ENCODE data around the gene LRFN5.
A peak's percentile ranks its signal among the peaks of the same experiment; 100 is the strongest.

The LRFN5 gene

DNA sequence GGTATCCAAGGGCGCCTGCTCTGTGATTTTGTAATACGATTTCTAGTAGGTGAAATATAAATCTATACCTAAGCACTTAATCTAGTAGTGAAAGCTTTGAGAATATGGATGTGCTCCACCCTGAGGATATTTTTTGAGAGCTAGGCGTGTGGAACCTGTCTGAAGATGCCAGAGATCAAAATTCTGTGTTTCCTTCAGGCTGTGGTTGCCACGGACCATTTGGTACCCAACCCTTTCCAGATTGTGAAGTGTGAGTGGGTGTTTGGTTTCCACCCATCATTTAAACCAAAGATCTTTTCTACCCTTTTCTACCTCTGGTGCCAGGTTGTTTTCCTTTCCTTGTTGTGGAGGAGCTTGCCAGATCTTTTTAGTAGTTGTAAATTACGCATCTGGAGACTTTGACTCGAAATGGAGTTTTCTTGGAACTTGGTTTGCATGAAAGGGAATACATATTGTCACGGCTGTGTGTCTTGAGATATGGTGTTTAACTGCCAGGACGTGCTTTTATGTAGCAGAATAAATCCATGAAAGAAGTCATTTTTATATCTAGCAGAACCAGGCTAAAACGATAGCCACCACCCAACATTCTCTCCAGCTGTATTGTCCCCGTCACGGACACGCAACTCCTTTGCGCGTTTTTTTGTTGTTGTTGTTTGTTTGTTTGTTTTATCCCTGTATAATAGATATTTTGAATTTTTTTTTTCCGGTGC, 2.2 kb downstream of the LRFN5 start (continued):
- TF ChIP-seq, protein P1, sequence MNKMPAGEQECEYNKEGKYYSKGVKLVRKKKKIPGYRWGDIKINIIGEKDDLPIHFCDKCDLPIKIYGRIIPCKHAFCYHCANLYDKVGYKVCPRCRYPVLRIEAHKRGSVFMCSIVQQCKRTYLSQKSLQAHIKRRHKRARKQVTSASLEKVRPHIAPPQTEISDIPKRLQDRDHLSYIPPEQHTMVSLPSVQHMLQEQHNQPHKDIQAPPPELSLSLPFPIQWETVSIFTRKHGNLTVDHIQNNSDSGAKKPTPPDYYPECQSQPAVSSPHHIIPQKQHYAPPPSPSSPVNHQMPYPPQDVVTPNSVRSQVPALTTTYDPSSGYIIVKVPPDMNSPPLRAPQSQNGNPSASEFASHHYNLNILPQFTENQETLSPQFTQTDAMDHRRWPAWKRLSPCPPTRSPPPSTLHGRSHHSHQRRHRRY (tag by site-specific recombination; IDR thresholded peaks at IDR 0.05), result no peak
- TF ChIP-seq MEIS1 (CRISPR knock-in tag; IDR thresholded peaks at IDR 0.05; ENCODE audit: borderline replicate concordance) (no peak), ZNF10 (tag by site-specific recombination; IDR thresholded peaks at IDR 0.05) (no peak)
- TF ChIP-seq, protein P2, sequence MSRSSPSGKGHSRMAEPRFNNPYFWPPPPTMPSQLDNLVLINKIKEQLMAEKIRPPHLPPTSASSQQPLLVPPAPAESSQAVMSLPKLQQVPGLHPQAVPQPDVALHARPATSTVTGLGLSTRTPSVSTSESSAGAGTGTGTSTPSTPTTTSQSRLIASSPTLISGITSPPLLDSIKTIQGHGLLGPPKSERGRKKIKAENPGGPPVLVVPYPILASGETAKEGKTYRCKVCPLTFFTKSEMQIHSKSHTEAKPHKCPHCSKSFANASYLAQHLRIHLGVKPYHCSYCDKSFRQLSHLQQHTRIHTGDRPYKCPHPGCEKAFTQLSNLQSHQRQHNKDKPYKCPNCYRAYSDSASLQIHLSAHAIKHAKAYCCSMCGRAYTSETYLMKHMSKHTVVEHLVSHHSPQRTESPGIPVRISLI (tag by site-specific recombination; IDR thresholded peaks at IDR 0.05), result no peak
- TF ChIP-seq, protein P3, sequence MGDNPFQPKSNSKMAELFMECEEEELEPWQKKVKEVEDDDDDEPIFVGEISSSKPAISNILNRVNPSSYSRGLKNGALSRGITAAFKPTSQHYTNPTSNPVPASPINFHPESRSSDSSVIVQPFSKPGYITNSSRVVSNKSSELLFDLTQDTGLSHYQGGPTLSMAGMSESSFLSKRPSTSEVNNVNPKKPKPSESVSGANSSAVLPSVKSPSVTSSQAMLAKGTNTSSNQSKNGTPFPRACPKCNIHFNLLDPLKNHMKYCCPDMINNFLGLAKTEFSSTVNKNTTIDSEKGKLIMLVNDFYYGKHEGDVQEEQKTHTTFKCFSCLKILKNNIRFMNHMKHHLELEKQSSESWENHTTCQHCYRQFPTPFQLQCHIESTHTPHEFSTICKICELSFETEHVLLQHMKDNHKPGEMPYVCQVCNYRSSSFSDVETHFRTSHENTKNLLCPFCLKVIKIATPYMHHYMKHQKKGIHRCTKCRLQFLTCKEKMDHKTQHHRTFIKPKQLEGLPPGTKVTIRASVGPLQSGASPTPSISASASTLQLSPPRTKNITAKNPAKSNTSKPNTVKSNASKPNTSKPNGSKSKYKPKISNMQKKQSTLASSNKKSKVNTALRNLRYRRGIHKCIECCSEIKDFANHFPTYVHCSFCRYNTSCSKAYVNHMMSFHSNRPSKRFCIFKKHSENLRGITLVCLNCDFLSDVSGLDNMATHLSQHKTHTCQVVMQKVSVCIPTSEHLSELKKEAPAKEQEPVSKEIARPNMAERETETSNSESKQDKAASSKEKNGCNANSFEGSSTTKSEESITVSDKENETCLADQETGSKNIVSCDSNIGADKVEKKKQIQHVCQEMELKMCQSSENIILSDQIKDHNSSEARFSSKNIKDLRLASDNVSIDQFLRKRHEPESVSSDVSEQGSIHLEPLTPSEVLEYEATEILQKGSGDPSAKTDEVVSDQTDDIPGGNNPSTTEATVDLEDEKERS (tag by site-specific recombination; IDR thresholded peaks at IDR 0.05), result no peak
- TF ChIP-seq, protein P4, sequence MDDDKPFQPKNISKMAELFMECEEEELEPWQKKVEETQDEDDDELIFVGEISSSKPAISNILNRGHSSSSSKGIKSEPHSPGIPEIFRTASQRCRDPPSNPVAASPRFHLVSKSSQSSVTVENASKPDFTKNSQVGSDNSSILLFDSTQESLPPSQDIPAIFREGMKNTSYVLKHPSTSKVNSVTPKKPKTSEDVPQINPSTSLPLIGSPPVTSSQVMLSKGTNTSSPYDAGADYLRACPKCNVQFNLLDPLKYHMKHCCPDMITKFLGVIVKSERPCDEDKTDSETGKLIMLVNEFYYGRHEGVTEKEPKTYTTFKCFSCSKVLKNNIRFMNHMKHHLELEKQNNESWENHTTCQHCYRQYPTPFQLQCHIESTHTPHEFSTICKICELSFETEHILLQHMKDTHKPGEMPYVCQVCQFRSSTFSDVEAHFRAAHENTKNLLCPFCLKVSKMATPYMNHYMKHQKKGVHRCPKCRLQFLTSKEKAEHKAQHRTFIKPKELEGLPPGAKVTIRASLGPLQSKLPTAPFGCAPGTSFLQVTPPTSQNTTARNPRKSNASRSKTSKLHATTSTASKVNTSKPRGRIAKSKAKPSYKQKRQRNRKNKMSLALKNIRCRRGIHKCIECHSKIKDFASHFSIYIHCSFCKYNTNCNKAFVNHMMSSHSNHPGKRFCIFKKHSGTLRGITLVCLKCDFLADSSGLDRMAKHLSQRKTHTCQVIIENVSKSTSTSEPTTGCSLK (tag by site-specific recombination; IDR thresholded peaks at IDR 0.05), result no peak

DNA sequence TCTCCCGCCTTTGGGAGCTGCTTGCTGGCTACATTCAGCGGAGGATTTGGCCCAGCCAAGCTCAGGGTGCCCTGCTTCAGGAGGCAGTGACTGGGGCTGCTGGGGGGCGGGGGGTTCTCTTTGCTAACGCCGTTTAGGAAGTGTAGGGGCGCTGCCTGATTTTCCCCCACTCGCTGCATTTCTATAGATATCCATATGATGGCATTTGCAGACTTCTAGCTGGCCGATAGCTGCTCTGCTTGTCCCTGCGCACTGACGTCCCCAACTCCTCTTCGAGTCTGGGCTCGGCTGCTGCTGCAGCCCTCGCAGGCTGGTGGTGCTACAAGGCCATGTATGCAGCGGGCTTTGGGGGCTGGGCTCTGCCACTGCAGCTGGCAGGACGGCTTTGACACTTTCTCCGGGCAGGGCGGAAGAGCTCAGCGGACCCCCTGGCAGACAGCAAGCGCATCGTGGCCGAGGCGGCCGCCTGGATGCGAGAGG, 3.1 kb downstream of the LRFN5 start:
- no peaks in the 10 kb centered on the region for H3K36me3 ChIP-seq (ENCODE audit: control insufficient read depth in 2 of 2, insufficient read depth in 1 of 2, low read length in 2 of 2)
- TF ChIP-seq ZNF654 (tag by site-specific recombination; IDR thresholded peaks at IDR 0.05; ENCODE audit: low read depth), result no peak
- TF ChIP-seq, protein P5, sequence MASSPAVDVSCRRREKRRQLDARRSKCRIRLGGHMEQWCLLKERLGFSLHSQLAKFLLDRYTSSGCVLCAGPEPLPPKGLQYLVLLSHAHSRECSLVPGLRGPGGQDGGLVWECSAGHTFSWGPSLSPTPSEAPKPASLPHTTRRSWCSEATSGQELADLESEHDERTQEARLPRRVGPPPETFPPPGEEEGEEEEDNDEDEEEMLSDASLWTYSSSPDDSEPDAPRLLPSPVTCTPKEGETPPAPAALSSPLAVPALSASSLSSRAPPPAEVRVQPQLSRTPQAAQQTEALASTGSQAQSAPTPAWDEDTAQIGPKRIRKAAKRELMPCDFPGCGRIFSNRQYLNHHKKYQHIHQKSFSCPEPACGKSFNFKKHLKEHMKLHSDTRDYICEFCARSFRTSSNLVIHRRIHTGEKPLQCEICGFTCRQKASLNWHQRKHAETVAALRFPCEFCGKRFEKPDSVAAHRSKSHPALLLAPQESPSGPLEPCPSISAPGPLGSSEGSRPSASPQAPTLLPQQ (tag by site-specific recombination; IDR thresholded peaks at IDR 0.05), result no peak
- ChIA-PET POLR2A (no interaction called here), CTCF (interaction anchor here (0.6 to 1.9 kb wide), 3 partner anchors 9 to 13 kb away, joined by 3 to 7 read pairs (median 5); no protein-coding TSS in a partner anchor)
- H3K27ac ChIP-seq (ENCODE audit: extremely low read depth, low read depth, low read length), result no peak overlapping the region
- H3K4me1 ChIP-seq (ENCODE audit: control insufficient read depth, insufficient read depth, low read length), result 0 out of 2 replicates have a peak, but pooled peaks cover 2% of the 10 kb centered on the region
- H3K4me3 ChIP-seq (ENCODE audit: low read depth, low read length), result peak overlapping the region; percentile 26
- no peaks in the 10 kb centered on the region for H3K9me3 ChIP-seq (ENCODE audit: control insufficient read depth, insufficient read depth, low read depth, low read length)

DNA sequence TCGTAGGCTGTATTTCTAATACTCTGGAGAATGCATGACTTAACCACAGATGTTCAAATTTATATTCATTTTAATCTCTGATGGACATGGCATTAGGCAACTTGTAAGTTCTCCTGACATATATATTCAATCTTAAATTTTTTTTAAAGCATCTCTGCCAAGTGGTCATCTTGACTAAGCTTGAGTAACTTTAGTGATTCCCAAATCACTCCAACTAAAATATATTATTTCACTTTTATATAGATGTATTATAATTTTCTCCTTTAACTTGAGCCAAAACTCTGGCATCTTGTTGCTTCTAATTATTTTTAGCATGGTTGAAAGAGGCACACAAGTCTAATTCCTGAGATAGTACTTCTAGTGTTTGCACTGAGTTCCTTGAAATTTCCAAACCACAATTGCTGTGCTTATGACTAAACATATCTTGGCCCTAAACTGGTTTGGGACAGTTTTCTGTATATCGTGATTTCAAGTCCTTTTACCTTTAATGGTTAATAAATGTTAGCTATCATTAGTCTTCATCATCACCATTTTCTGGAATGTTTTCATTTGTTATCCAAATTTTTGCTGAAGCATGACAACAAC, 8.4 kb downstream of the LRFN5 start:
- H3K27ac ChIP-seq (ENCODE audit: extremely low read depth, low read depth, low read length), result no peak overlapping the region
- TF ChIP-seq ZNF138 (tag by site-specific recombination; IDR thresholded peaks at IDR 0.05; ENCODE audit: borderline replicate concordance) (no peak), ZNF621 (tag by site-specific recombination; IDR thresholded peaks at IDR 0.05) (no peak), SP7 (tag by site-specific recombination; IDR thresholded peaks at IDR 0.05) (no peak), ZBTB21 (tag by site-specific recombination; IDR thresholded peaks at IDR 0.05) (no peak), HOXD13 (CRISPR knock-in tag; IDR thresholded peaks at IDR 0.05; ENCODE audit: borderline replicate concordance) (no peak), ZNF266 (tag by site-specific recombination; IDR thresholded peaks at IDR 0.05; ENCODE audit: low read depth) (no peak), ZNF404 (tag by site-specific recombination; IDR thresholded peaks at IDR 0.05) (no peak)
- TF ChIP-seq, protein P2 (tag by site-specific recombination; IDR thresholded peaks at IDR 0.05), result no peak
- TF ChIP-seq, protein P6, sequence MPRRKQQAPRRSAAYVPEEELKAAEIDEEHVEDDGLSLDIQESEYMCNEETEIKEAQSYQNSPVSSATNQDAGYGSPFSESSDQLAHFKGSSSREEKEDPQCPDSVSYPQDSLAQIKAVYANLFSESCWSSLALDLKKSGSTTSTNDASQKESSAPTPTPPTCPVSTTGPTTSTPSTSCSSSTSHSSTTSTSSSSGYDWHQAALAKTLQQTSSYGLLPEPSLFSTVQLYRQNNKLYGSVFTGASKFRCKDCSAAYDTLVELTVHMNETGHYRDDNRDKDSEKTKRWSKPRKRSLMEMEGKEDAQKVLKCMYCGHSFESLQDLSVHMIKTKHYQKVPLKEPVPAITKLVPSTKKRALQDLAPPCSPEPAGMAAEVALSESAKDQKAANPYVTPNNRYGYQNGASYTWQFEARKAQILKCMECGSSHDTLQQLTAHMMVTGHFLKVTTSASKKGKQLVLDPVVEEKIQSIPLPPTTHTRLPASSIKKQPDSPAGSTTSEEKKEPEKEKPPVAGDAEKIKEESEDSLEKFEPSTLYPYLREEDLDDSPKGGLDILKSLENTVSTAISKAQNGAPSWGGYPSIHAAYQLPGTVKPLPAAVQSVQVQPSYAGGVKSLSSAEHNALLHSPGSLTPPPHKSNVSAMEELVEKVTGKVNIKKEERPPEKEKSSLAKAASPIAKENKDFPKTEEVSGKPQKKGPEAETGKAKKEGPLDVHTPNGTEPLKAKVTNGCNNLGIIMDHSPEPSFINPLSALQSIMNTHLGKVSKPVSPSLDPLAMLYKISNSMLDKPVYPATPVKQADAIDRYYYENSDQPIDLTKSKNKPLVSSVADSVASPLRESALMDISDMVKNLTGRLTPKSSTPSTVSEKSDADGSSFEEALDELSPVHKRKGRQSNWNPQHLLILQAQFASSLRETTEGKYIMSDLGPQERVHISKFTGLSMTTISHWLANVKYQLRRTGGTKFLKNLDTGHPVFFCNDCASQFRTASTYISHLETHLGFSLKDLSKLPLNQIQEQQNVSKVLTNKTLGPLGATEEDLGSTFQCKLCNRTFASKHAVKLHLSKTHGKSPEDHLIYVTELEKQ (tag by site-specific recombination; IDR thresholded peaks at IDR 0.05; ENCODE audit: borderline replicate concordance), result no peak
- H3K4me3 ChIP-seq (ENCODE audit: low read depth, low read length), result no peak overlapping the region
- ChIA-PET POLR2A (no interaction called here), CTCF (interaction anchor here (2.7 kb wide), 1 partner anchor 15 kb away, joined by 11 read pairs; no protein-coding TSS in a partner anchor)
- H3K4me1 ChIP-seq (ENCODE audit: control insufficient read depth, insufficient read depth, low read length), result no peaks in the 10 kb centered on the region
- no peaks in the 10 kb centered on the region for H3K36me3 ChIP-seq (ENCODE audit: control insufficient read depth in 2 of 2, insufficient read depth in 1 of 2, low read length in 2 of 2)
- no peaks in the 10 kb centered on the region for H3K9me3 ChIP-seq (ENCODE audit: control insufficient read depth, insufficient read depth, low read depth, low read length)

Data from HEK293 (cell line).